ENCODE data around the gene ATG16L2.
A peak's percentile ranks its signal among the peaks of the same experiment; 100 is the strongest.

GRCh38 chr11:72848846-72849466, 34.7 kb downstream of the ATG16L2 start:
- TF ChIP-seq CBX5 (IDR thresholded peaks at IDR 0.05; ENCODE audit: borderline replicate concordance, low read depth): no peak
- TF ChIP-seq CTCF (IDR thresholded peaks at IDR 0.05 in 2 of 3, conservative IDR thresholded peaks at IDR 0.05 in 1 of 3; ENCODE audit: insufficient read depth in 2 of 3, low read depth in 1 of 3, low read length in 3 of 3): peak; percentile 73 to 81 (median 80)
- TF ChIP-seq FOXP4 (CRISPR knock-in tag; IDR thresholded peaks at IDR 0.05; ENCODE audit: borderline replicate concordance): no peak
- TF ChIP-seq SMAD1 (IDR thresholded peaks at IDR 0.05; ENCODE audit: low read depth, low read length, partially characterized antibody): no peak
- no peak for TF ChIP-seq SAFB2 (IDR thresholded peaks at IDR 0.05; ENCODE audit: borderline replicate concordance, low read depth, low read length, severe bottlenecking)

Data from K562 (cell line).